Activated CD4-positive, alpha-beta T cell treated with anti-CD3 and anti-CD28 coated beads, Interleukin-2, amount 10 ng/mL, durations not matched to agents 24 days and 14 days (primary cell): Measurements from ENCODE around the gene SEZ6. TPM values are rescaled to one million over a fixed set of nuclear protein-coding genes. Genes with fewer than 3 reads are reported as not detected.

Experiments
- DNase-seq: peaks from one replicate; pipeline ENCODE4 v3.0.0; 2022
- H3K27ac Mint-ChIP-seq: one replicate; pipeline ENCODE4 v1.8.0; 2022; ENCODE audit warnings: mild to moderate bottlenecking, mixed read lengths
- H3K27me3 Mint-ChIP-seq: one replicate; pipeline ENCODE4 v1.8.0; 2022; ENCODE audit warnings: mixed read lengths
- H3K36me3 Mint-ChIP-seq: one replicate; pipeline ENCODE4 v1.8.0; 2022; ENCODE audit warnings: low read depth, mild to moderate bottlenecking, mixed read lengths
- H3K4me1 Mint-ChIP-seq: one replicate; pipeline ENCODE4 v1.8.0; 2021; ENCODE audit warnings: mixed read lengths
- H3K4me3 Mint-ChIP-seq: one replicate; pipeline ENCODE4 v1.8.0; 2022; ENCODE audit warnings: mild to moderate bottlenecking, moderate library complexity, mixed read lengths
- H3K9me3 Mint-ChIP-seq: one replicate; pipeline ENCODE4 v1.8.0; 2021; ENCODE audit warnings: mixed read lengths
- intact Hi-C: fragments of 100-400 bp; cut with micrococcal nuclease; formaldehyde crosslinking; loops from one replicate; pipeline ENCODE4 v1.15.1; 2023
- total RNA-seq: library from RNA; stranded (reverse); gene quantifications from 2 replicates; pipeline ENCODE4 v1.2.3, GENCODE V29; 2022

SEZ6 gene
- total RNA-seq, 1 donor from 2014 or later: not detected

GRCh38 chr17:28926786-28927185, 79.0 kb downstream of the SEZ6 start:
- no peak for DNase-seq
- intact Hi-C loops: loop anchor here (1.0 to 2.0 kb wide), 3 partner anchors 23 to 198 kb away; partner anchors contain the start of genes DHRS13 and NEK8
- Mint-ChIP-seq H3K9me3 (peaks cover 13% of the 10 kb centered on the region), H3K4me3 (peak overlapping the region; percentile 54), H3K36me3 (peaks cover 72% of the 10 kb centered on the region), H3K27me3 (no peaks in the 10 kb centered on the region), H3K4me1 (peaks cover 52% of the 10 kb centered on the region), H3K27ac (peak overlapping the region; percentile 93)

- H3K4me3 Mint-ChIP-seq: peak overlapping the region; percentile 54
- peak; percentile 63 for DNase-seq
- peaks cover 73% of the 10 kb centered on the region for H3K36me3 Mint-ChIP-seq
- H3K27ac Mint-ChIP-seq: peak overlapping the region; percentile 93
- peaks cover 13% of the 10 kb centered on the region for H3K9me3 Mint-ChIP-seq
- H3K4me1 Mint-ChIP-seq: peaks cover 52% of the 10 kb centered on the region
- no peaks in the 10 kb centered on the region for H3K27me3 Mint-ChIP-seq
- intact Hi-C loops: loop anchor here (1.0 to 2.0 kb wide), 3 partner anchors 23 to 198 kb away; partner anchors contain the start of genes DHRS13 and NEK8
Observed at GRCh38 chr17:28926366-28926765, 79.5 kb downstream of the SEZ6 start.

- peak; percentile 89 for DNase-seq
- H3K9me3 Mint-ChIP-seq: peaks cover 13% of the 10 kb centered on the region
- H3K27ac Mint-ChIP-seq: peak overlapping the region; percentile 93
- H3K4me3 Mint-ChIP-seq: peak overlapping the region; percentile 54
- H3K27me3 Mint-ChIP-seq: no peaks in the 10 kb centered on the region
- intact Hi-C loops: loop anchor here (1.0 to 2.0 kb wide), 3 partner anchors 23 to 198 kb away; partner anchors contain the start of genes DHRS13 and NEK8
- peaks cover 52% of the 10 kb centered on the region for H3K4me1 Mint-ChIP-seq
- H3K36me3 Mint-ChIP-seq: peaks cover 74% of the 10 kb centered on the region
Observed at GRCh38 chr17:28925912-28926365, 79.9 kb downstream of the SEZ6 start.

GRCh38 chr17:28920201-28920600, 85.6 kb downstream of the SEZ6 start:
- Mint-ChIP-seq H3K36me3 (peaks cover 70% of the 10 kb centered on the region), H3K9me3 (no peaks in the 10 kb centered on the region), H3K4me3 (no peak overlapping the region), H3K27ac (no peak overlapping the region), H3K4me1 (peaks cover 19% of the 10 kb centered on the region), H3K27me3 (no peaks in the 10 kb centered on the region)
- no peak for DNase-seq
- intact Hi-C loops: no loop called here

GRCh38 chr17:28918295-28918694, 87.5 kb downstream of the SEZ6 start:
- no peak overlapping the region for H3K4me3 Mint-ChIP-seq
- no peaks in the 10 kb centered on the region for H3K9me3 Mint-ChIP-seq
- H3K27ac Mint-ChIP-seq: no peak overlapping the region
- no peaks in the 10 kb centered on the region for H3K27me3 Mint-ChIP-seq
- DNase-seq: no peak
- peaks cover 70% of the 10 kb centered on the region for H3K36me3 Mint-ChIP-seq
- peaks cover 11% of the 10 kb centered on the region for H3K4me1 Mint-ChIP-seq
- intact Hi-C loops: no loop called here

GRCh38 chr17:28917465-28917864, 88.4 kb downstream of the SEZ6 start:
- no peak overlapping the region for H3K27ac Mint-ChIP-seq
- no peaks in the 10 kb centered on the region for H3K27me3 Mint-ChIP-seq
- no peaks in the 10 kb centered on the region for H3K9me3 Mint-ChIP-seq
- peaks cover 71% of the 10 kb centered on the region for H3K36me3 Mint-ChIP-seq
- peaks cover 9% of the 10 kb centered on the region for H3K4me1 Mint-ChIP-seq
- no peak for DNase-seq
- no peak overlapping the region for H3K4me3 Mint-ChIP-seq
- intact Hi-C loops: no loop called here

GRCh38 chr17:28917029-28917428, 88.8 kb downstream of the SEZ6 start:
- H3K27me3 Mint-ChIP-seq: no peaks in the 10 kb centered on the region
- H3K9me3 Mint-ChIP-seq: no peaks in the 10 kb centered on the region
- no peak for DNase-seq
- H3K4me3 Mint-ChIP-seq: no peak overlapping the region
- peaks cover 9% of the 10 kb centered on the region for H3K4me1 Mint-ChIP-seq
- intact Hi-C loops: no loop called here
- H3K27ac Mint-ChIP-seq: no peak overlapping the region
- peaks cover 75% of the 10 kb centered on the region for H3K36me3 Mint-ChIP-seq

- Mint-ChIP-seq H3K4me1 (peaks cover 9% of the 10 kb centered on the region), H3K36me3 (peaks cover 73% of the 10 kb centered on the region), H3K4me3 (no peak overlapping the region), H3K27ac (peak overlapping the region; percentile 73), H3K27me3 (no peaks in the 10 kb centered on the region), H3K9me3 (no peaks in the 10 kb centered on the region)
- intact Hi-C loops: no loop called here
- DNase-seq: peak; percentile 82
Observed at GRCh38 chr17:28916302-28916934, 89.4 kb downstream of the SEZ6 start.

- Mint-ChIP-seq H3K4me3 (no peak overlapping the region), H3K36me3 (peaks cover 76% of the 10 kb centered on the region), H3K9me3 (no peaks in the 10 kb centered on the region), H3K4me1 (peaks cover 9% of the 10 kb centered on the region), H3K27ac (no peak overlapping the region), H3K27me3 (no peaks in the 10 kb centered on the region)
- DNase-seq: no peak
- intact Hi-C loops: no loop called here
Observed at GRCh38 chr17:28912938-28913333, 92.9 kb downstream of the SEZ6 start.

GRCh38 chr17:28912281-28912937, 93.4 kb downstream of the SEZ6 start:
- Mint-ChIP-seq H3K36me3 (peaks cover 74% of the 10 kb centered on the region), H3K9me3 (no peaks in the 10 kb centered on the region), H3K4me3 (no peak overlapping the region), H3K4me1 (peaks cover 9% of the 10 kb centered on the region), H3K27me3 (no peaks in the 10 kb centered on the region), H3K27ac (no peak overlapping the region)
- intact Hi-C loops: no loop called here
- no peak for DNase-seq

- Mint-ChIP-seq H3K27ac (no peak overlapping the region), H3K4me1 (peaks cover 7% of the 10 kb centered on the region), H3K27me3 (no peaks in the 10 kb centered on the region), H3K4me3 (no peak overlapping the region), H3K36me3 (peaks cover 73% of the 10 kb centered on the region), H3K9me3 (no peaks in the 10 kb centered on the region)
- intact Hi-C loops: no loop called here
- DNase-seq: no peak
Observed at GRCh38 chr17:28911411-28912045, 94.3 kb downstream of the SEZ6 start.

GRCh38 chr17:28910534-28910933, 95.3 kb downstream of the SEZ6 start:
- Mint-ChIP-seq H3K27ac (no peak overlapping the region), H3K4me1 (peaks cover 7% of the 10 kb centered on the region), H3K4me3 (no peak overlapping the region), H3K9me3 (no peaks in the 10 kb centered on the region), H3K36me3 (peaks cover 69% of the 10 kb centered on the region), H3K27me3 (no peaks in the 10 kb centered on the region)
- intact Hi-C loops: no loop called here
- DNase-seq: no peak

- DNase-seq: no peak
- H3K27me3 Mint-ChIP-seq: no peaks in the 10 kb centered on the region
- peaks cover 62% of the 10 kb centered on the region for H3K36me3 Mint-ChIP-seq
- H3K4me3 Mint-ChIP-seq: no peak overlapping the region
- peaks cover 5% of the 10 kb centered on the region for H3K4me1 Mint-ChIP-seq
- intact Hi-C loops: no loop called here
- no peak overlapping the region for H3K27ac Mint-ChIP-seq
- no peaks in the 10 kb centered on the region for H3K9me3 Mint-ChIP-seq
Observed at GRCh38 chr17:28908640-28909167, 97.1 kb downstream of the SEZ6 start.
